Ishikawa (cell line): ENCODE results near the gene CHAF1A.

Source experiments
- CEBPB ChIP-seq: IDR thresholded peaks from 2 replicates; pipeline ENCODE4 v1.6.1; 2012
- CREB1 ChIP-seq: IDR thresholded peaks from 2 replicates; pipeline ENCODE4 v1.6.1; 2012; ENCODE audit warnings: low read depth
- EGR1 ChIP-seq: IDR thresholded peaks from 2 replicates; pipeline ENCODE4 v1.6.1; 2012
- EP300 ChIP-seq: IDR thresholded peaks from 2 replicates; pipeline ENCODE4 v1.6.1; 2012; ENCODE audit warnings: borderline replicate concordance
- FOXM1 ChIP-seq: IDR thresholded peaks from 2 replicates; pipeline ENCODE4 v1.6.1; 2012; ENCODE audit warnings: low read depth, borderline replicate concordance
- NFIC ChIP-seq: IDR thresholded peaks from 2 replicates; pipeline ENCODE4 v1.6.1; 2012
- RAD21 ChIP-seq: IDR thresholded peaks from 2 replicates; pipeline ENCODE4 v1.6.1; 2012; ENCODE audit warnings: low read depth
- TAF1 ChIP-seq: IDR thresholded peaks from 2 replicates; pipeline ENCODE4 v1.6.1; 2012; ENCODE audit warnings: low read depth, mild to moderate bottlenecking
- TCF12 ChIP-seq: IDR thresholded peaks from 2 replicates; pipeline ENCODE4 v1.6.1; 2012; ENCODE audit warnings: low read depth
- TEAD4 ChIP-seq: IDR thresholded peaks from 2 replicates; pipeline ENCODE4 v1.6.1; 2012
- YY1 ChIP-seq: IDR thresholded peaks from 2 replicates; pipeline ENCODE4 v1.6.1; 2012; ENCODE audit warnings: low read depth
- ZBTB7A ChIP-seq: IDR thresholded peaks from 2 replicates; pipeline ENCODE4 v1.6.1; 2012; ENCODE audit warnings: low read depth
- TF ChIP-seq, protein P1 (sequence below): IDR thresholded peaks from 2 replicates; pipeline ENCODE4 v1.6.1; 2012
- TF ChIP-seq, protein P2 (sequence below): IDR thresholded peaks from 2 replicates; pipeline ENCODE4 v1.6.1; 2012
- TF ChIP-seq, protein P3 (sequence below): IDR thresholded peaks from 2 replicates; pipeline ENCODE4 v1.6.1; 2012; ENCODE audit warnings: low read depth, mild to moderate bottlenecking

The CHAF1A gene

DNA sequence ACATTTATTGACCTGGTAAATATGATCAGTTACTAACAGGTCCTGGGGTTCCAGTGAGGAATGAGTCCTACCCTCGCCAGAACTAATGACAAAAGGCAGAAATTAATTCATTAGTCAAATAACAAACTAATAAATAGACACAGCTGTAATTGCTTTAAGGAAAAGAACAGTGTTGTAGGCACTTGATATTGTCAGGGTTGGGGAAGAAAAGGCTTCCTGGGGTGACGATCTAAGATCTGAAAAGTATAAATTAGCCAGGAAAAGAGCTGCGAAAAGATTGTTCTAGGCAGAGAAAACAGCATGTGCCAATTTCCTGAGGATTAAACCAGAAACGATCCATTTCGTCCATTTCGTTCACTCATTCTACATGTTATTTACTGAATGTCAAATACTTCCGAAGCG, 670 bp upstream of the CHAF1A start:
- TF ChIP-seq, protein P1, sequence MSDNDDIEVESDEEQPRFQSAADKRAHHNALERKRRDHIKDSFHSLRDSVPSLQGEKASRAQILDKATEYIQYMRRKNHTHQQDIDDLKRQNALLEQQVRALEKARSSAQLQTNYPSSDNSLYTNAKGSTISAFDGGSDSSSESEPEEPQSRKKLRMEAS, result no peak
- TF ChIP-seq ZBTB7A, result no peak
- TF ChIP-seq, protein P2, sequence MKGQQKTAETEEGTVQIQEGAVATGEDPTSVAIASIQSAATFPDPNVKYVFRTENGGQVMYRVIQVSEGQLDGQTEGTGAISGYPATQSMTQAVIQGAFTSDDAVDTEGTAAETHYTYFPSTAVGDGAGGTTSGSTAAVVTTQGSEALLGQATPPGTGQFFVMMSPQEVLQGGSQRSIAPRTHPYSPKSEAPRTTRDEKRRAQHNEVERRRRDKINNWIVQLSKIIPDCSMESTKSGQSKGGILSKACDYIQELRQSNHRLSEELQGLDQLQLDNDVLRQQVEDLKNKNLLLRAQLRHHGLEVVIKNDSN, result no peak
- TF ChIP-seq NFIC, result no peak
- TF ChIP-seq RAD21, result no peak
- TF ChIP-seq TEAD4, result no peak
- no peak for TF ChIP-seq TAF1
- TF ChIP-seq EP300, result no peak
- TF ChIP-seq FOXM1, result no peak
- TF ChIP-seq YY1, result no peak
- TF ChIP-seq, protein P3, sequence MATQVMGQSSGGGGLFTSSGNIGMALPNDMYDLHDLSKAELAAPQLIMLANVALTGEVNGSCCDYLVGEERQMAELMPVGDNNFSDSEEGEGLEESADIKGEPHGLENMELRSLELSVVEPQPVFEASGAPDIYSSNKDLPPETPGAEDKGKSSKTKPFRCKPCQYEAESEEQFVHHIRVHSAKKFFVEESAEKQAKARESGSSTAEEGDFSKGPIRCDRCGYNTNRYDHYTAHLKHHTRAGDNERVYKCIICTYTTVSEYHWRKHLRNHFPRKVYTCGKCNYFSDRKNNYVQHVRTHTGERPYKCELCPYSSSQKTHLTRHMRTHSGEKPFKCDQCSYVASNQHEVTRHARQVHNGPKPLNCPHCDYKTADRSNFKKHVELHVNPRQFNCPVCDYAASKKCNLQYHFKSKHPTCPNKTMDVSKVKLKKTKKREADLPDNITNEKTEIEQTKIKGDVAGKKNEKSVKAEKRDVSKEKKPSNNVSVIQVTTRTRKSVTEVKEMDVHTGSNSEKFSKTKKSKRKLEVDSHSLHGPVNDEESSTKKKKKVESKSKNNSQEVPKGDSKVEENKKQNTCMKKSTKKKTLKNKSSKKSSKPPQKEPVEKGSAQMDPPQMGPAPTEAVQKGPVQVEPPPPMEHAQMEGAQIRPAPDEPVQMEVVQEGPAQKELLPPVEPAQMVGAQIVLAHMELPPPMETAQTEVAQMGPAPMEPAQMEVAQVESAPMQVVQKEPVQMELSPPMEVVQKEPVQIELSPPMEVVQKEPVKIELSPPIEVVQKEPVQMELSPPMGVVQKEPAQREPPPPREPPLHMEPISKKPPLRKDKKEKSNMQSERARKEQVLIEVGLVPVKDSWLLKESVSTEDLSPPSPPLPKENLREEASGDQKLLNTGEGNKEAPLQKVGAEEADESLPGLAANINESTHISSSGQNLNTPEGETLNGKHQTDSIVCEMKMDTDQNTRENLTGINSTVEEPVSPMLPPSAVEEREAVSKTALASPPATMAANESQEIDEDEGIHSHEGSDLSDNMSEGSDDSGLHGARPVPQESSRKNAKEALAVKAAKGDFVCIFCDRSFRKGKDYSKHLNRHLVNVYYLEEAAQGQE, result no peak
- TF ChIP-seq CEBPB, result no peak
- no peak for TF ChIP-seq CREB1
- no peak for TF ChIP-seq EGR1

DNA sequence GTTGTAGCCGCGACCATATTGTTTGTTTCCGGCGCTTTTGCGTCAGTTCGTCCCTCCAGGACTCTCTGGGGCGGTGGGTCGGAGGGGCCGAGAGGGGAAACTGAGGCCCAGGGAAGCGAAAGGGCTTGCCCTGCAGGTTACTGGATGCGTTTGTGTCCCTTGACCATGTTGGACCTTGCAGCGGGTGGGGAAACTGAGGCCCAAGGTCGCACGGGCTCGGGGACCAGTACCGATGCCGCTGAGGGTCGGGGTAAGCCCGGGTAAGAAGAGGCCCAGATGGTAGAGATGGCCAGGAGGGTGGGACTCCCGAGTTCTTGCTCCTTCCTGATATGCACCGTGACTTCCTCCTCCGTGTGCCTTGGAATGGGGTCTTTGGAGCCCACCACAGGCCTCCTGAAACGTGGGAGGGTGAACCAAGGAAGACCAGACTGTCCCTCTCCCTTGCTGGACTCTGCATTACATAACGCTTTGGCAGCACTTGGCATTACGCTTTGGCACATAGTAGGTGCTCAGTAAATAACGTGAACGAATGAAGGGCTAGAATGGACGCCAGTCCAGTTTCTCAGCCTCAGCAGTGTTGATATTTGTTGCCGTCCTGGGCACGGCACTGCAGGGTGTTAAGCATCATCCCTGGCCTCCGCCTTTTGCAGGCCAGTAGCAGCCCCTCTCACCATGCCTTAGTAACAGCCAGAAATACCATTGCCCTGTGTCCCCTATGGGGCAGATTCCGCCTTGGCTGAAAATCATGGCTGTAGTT, 743 bp downstream of the CHAF1A start:
- TF ChIP-seq NFIC, result no peak

DNA sequence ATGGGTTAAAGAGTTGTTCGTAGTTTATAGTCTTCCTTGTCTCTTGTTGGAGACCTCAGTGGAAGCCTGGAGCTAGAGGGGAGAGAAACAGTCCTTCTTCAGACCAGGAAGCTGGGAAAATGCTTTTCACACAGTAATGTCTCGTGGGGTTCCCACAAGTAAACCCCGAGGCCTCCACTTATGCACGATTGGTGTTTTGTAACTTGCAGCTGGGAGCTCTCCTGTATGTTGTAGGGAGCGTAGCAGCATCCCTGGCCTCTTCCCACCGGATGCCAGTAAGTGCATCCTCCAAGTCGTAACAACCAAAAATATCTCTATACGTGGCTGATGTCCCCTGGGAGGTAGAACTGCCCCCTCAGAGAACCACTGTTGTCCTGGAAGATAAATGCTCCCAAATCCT, 3.5 kb downstream of the CHAF1A start:
- TF ChIP-seq EGR1 (no peak), TAF1 (no peak), NFIC (no peak), CEBPB (no peak), YY1 (no peak)
- TF ChIP-seq, protein P2, result no peak

DNA sequence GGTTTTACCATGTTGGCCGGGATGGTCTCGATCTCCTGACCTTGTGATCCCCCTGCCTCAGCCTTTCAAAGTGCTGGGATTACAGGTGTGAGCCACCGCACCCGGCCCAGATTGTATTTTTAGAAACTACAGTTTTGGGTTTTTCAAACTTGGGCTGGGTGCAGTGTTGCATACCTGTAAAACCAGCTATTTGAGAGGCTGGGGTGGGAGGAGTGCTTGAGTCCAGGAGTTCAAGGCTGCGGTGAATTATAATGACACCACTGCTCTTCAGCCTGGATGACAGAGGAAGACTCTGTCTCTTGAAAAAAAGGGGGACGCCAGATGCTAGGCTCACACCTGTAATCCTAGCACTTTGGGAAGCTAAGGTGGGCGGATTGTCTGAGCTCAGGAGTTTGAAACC, 4.2 kb downstream of the CHAF1A start:
- TF ChIP-seq RAD21 (no peak), TEAD4 (no peak), YY1 (no peak), TCF12 (no peak)

DNA sequence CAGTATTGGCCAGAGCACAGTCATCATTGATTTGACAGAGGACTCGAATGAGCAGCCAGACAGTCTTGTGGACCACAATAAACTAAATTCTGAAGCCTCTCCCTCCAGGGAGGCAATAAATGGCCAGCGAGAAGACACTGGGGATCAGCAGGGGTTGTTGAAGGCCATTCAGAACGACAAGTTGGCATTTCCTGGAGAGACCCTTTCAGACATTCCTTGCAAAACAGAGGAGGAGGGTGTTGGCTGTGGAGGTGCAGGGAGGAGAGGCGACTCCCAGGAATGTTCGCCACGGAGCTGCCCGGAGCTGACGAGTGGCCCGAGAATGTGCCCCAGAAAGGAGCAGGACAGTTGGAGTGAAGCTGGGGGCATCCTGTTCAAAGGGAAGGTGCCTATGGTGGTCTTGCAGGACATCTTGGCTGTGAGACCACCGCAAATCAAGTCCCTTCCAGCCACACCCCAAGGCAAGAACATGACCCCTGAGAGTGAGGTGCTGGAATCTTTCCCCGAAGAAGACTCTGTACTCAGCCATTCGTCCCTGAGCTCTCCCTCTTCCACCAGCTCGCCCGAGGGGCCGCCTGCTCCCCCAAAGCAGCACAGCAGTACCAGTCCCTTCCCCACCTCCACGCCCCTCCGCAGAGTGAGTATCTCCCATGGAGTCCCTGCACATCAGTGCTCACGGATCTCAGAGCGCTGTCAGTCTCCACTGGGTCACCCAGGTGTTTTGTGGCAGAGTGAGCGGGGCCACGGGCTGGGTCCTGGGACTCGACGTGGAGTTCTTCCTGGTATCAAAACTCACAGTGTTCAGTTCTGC, 6.9 kb downstream of the CHAF1A start:
- no peak for TF ChIP-seq YY1
- no peak for TF ChIP-seq TEAD4
- no peak for TF ChIP-seq TCF12
- no peak for TF ChIP-seq NFIC
- TF ChIP-seq, protein P3, result no peak
- no peak for TF ChIP-seq FOXM1
- no peak for TF ChIP-seq EGR1
- TF ChIP-seq ZBTB7A, result no peak
- no peak for TF ChIP-seq RAD21

DNA sequence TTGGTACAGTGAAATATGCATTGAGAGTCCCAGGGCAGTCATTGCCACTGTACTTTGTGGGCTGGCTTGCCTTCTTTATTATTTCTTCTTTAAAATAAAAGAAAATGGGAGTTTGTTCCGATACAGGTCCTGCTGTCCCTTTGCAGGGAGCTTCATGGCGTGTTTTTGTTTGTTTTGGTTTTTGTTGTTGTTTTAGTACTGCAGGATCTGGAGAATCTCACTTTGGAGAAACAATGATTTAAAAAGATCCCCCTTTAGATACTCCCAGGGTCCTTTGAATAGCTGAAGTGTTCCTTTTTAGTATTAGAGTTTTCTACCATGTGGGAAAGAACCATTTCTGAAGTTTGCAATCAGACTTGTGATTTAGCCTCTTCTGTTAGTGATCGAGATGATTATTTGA, 11.1 kb downstream of the CHAF1A start:
- TF ChIP-seq, protein P2, result no peak
- TF ChIP-seq EP300 (no peak), TAF1 (no peak), TCF12 (no peak), RAD21 (no peak), TEAD4 (no peak), FOXM1 (no peak), NFIC (no peak), EGR1 (no peak), ZBTB7A (no peak)
- TF ChIP-seq, protein P1, result no peak
